Activated CD8-positive, alpha-beta memory T cell treated with anti-CD3 and anti-CD28 coated beads for 1 hour (primary cell): ENCODE data around the gene PRKAR2B.

ENCODE experiments used
- DNase-seq, 2 donors: peaks; one replicate each; pipeline ENCODE4 v3.0.0-alpha.2; 2020; ENCODE audit warnings: low read depth in 1 of 2; ENCODE audit errors: extremely low read depth in 1 of 2

PRKAR2B gene

DNA sequence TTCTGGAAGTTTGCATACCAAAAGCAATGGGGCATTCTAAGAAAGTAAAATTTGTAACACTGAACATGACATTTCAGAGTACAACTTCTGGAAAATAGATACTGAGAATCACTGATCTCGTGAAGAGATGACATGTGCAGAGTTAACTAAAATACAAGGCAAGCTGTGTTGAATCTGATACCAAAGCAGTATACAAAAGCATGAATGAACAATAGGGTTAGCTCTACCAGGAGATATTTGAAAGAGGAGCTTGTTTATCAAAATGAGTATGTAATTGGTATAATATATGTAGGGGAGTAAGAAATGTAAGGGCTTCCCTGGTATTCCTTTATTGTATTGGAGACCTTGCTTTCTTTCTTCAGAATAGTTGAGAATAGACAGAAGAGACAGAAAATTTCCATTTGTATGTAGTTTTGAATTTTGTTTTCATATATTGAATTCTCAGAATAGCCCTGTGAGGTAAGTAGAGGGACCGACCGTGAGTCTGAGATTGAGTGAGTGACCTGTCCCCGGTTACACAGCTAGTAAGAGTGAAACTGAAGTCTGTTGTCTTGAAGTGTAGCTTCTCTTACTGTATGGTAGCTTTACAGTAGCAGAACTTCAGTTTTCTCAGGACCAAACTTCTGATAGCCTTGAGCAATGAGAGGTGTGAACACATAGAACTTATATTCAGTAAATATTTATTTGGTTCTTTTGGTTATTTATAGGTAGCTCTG, 129.3 kb downstream of the PRKAR2B start:
- DNase-seq: no peak

DNA sequence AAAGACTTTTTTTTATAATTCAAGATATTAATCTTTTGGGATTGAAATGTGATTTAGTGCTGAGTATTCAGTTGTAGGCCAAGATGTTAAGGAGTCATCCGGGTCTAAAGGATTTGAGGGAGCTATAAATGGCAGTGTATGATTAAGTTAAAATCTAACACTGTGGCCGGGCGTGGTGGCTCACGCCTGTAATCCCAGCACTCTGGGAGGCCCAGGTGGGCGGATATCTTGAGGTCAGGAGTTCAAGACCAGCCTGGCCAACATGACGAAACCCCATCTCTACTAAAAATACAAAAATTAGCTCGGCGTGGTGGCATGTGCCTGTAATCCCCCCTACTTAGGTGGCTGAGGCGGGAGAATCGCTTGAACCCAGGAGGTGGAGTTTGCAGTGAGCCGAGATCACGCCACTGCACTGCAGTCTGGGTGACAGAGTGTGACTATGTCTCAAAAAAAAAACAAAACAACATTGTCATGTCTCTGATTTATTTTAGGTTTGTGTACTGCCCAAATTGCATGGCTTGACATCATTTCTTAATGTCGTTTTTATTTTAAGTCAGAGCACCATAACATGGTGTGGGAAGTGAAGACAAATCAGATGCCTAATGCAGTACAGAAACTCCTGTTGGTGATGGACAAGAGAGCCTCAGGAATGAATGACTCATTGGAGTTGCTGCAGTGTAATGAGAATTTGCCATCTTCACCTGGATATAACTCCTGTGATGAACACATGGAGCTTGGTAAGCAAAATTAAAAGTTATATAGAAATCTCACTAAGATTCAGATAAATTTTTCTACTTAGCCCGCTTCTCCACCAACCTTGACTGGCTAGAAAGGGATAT, 135.0 kb downstream of the PRKAR2B start:
- DNase-seq: no peak

GRCh38 chr7:107180378-107180777, 135.9 kb downstream of the PRKAR2B start:
- peak; percentile 43 to 58 for DNase-seq

- no peak for DNase-seq
Observed at GRCh38 chr7:107181172-107181571, 136.7 kb downstream of the PRKAR2B start.

- no peak for DNase-seq
Observed at GRCh38 chr7:107185716-107186115, 141.2 kb downstream of the PRKAR2B start.

DNA sequence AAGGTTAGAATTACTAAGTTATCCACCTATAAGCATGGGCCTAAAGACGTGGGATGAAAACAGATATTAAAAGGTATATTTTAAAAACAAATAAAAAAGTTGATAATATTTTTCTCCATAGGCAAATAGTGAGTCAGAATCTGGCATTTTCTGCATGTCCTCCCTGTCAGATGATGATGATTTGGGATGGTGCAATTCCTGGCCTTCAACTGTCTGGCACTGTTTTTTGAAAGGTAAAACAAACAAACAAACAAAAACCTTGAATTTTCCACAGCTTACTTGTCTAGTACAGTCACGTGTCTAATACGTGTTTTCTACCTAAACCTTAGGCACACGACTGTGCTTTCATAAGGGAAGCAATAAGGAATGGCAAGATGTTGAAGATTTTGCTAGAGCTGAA, 141.7 kb downstream of the PRKAR2B start:
- no peak for DNase-seq

GRCh38 chr7:107187774-107188173, 143.3 kb downstream of the PRKAR2B start:
- no peak for DNase-seq

GRCh38 chr7:107190090-107190489, 145.6 kb downstream of the PRKAR2B start:
- no peak for DNase-seq

DNA sequence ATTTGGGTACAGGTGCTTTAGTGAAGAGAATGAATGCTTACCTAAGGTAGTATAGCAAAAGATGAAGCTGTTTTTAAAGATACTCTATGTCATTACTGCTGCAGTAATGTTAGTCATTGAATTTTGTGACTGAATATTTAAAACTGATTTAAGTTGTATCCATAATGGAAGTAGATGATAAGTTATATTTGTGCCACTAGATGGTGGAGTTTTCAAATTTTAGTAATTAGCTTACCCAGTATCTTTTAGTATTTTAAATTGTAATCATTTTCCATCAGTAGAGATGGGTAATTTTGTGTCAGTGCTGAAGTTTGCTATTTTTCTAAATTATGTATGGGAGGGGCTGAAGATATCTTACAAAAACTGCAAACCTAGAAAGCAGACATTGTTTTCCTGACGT, 149.5 kb downstream of the PRKAR2B start:
- DNase-seq: no peak

DNA sequence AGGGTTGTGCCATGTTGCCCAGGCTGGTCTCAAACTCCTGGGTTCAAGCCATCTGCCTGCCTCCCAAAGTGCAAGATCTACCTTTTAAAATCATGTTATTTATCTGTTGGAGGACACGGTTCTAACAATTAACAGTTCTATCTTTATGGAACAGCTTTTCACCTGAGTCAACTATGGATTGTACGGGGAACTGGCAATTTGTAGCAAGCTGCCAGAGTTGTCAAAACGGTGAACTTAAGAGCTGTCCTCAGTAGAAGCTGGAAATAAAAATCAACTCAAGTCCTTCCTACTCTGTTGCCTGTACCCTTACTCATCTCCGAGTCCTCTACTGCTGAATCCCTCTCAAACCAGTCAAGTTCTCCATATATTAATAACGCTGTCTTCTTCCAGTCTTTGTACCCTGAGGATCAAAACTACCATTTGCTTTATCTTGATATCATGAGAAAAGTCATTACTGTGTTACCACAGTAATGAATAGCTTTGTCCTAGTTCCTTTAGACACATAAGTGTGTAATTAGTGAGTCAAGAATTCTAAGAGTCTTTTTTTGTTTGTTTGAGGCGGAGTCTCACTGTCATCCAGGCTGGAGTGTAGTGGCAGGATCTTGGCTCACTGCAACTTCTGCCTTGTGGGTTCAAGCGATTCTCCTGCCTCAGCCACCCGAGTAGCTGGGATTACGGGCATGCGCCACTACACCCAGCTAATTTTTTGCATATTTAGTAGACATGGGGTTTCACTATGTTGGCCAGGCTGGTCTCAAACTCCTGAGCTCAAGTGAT, 152.5 kb downstream of the PRKAR2B start:
- DNase-seq: no peak

DNA sequence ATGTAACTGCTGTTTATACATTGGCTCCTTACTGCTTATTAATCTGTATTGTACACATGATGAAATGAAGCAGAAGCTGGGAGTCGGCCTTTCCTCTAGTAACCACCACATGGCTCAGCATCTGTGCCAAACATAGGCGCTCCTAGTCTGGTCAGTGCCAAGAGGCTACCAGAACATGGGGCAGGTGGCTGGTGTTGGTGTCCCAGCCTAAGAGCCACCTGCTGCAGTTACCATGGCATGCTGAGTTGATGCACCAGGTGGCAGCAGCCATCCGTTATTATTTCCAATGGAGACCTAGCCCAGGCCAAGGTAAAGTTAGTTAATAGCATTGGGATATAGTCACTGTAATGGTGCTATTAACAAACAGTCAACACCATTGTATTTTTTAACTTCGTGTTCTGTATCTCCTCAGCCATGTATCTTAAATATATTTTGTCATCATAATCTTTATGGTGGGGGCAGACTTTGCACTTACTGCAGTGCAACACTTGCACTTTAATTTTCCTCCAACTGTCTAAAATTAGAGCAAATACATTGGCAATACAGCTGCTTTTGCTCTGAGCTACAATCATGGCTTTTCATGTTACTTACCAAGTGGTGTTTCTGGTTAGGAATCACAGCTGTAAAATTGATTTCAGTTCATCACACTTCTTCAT, 157.4 kb downstream of the PRKAR2B start:
- DNase-seq: no peak

- no peak for DNase-seq
Observed at GRCh38 chr7:107203607-107204006, 159.1 kb downstream of the PRKAR2B start.

DNA sequence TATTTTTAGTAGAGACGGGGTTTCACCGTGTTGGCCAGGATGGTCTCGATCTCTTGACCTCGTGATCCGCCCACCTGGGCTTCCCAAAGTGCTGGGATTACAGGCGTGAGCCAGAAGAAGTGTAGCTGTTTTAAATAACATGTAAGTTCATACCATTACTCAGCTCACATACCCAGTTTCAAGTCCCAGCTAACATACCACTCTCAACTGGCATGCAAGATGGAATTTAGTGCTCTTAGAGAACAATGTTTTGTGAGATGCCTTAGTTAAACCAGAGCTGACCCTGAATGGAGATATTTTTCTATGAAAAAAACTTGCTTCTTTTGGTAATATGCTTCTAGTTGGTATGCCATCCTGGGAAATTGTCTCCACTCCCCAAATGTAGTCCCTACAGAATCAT, 161.6 kb downstream of the PRKAR2B start:
- DNase-seq: no peak

DNA sequence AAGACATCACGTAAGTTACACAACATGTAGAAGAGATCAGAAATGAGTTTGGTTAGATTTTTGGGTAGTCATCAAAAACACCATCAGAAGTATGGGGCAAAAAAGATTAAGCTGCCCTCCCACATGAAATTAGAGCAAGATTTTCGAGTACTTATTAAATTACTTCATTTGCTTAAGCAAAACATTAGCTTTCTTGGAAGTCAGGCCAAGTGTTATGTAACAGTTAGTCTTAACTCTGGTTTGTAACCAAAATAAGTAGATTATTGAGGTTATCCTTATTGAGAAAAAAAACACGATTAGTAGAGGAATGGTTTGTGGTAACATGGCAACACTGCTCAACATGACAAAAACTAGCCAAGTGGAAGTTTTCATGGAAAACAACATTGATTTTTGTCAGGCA, 162.2 kb downstream of the PRKAR2B start:
- DNase-seq: no peak

DNA sequence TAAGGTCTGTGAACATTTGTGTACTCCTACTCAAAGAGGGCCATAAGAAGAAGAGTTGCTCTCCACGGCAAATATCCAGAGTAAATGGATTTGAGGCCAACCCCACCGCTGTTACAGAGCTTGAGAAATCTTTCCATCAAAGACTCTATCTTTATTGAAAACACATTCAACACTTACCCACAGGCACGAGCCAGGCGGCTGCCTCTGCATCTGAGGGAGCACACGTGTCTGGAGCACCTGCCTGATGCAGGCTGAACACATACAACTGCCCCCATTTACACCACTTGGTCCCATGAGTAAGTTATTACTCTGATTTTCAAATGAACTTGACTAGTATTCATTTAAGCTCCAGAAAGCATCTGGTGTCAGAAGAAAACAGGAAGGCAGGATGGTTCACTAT, 163.0 kb downstream of the PRKAR2B start:
- no peak for DNase-seq

GRCh38 chr7:107208024-107208521, 163.6 kb downstream of the PRKAR2B start:
- DNase-seq: no peak

- DNase-seq: no peak
Observed at GRCh38 chr7:107208563-107208962, 164.1 kb downstream of the PRKAR2B start.

- no peak for DNase-seq
Observed at GRCh38 chr7:107209565-107209964, 165.1 kb downstream of the PRKAR2B start.

DNA sequence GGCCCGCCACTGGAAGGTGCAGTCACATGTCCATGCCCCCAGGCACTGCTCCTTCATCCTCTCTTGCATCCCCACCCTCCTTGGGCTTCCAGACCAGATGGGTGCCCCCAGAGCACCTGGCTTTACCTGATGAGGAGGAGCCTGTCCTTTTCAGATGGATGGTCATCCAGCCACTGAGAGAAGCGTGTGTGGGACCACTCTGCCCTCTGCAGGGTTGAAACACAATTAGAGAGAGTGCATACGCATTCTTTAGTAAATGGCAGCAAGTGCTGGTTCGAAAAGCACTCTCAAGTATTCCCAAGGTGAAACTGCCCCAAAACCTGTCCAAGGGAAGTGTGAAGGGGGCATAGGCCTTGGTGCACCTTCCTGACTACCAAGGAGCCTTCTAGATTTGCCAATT, 165.9 kb downstream of the PRKAR2B start:
- DNase-seq: no peak
